HG03175 (cell line): ENCODE data around the gene UBE2E1.

Experiments
- ATAC-seq: cut with Tn5 transposase; IDR thresholded peaks from one replicate; pipeline ENCODE4 v1.9.1; 2021; ENCODE audit warnings: mild to moderate bottlenecking, moderate library complexity; ENCODE audit not compliant: unreplicated experiment

The UBE2E1 gene

DNA sequence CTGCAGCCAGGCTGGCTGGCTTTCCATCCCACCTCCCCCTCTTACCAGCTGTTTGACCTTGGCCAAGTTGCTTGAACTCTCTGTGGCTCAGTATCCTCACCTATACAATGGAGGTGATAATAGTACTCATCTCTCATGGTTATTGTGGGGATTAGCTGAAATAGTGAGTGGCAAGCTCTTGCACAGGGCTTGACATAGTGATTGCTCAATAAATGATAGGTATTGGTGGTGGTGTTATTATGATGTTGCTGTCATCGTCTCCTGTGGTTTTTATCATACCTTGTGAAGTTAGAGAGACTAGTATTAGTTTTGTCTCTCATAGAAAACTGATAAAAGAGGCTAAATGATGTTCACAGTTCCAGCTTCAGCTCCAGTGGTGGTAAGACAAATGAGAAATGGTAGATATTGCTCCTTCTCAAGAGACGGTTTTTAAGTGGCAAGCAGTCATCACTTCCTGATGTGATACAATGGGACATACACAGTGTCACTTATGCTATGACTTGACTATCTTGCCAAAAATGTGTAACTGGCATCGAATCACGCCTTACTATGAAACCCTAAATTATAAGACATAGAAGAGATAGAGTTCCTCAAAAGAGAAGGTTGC lies 12.1 kb upstream of the UBE2E1 start:
- no peak for ATAC-seq

GRCh38 chr3:23795096-23795495 lies 10.7 kb upstream of the UBE2E1 start:
- no peak for ATAC-seq

- no peak for ATAC-seq
These were observed 9.2 kb upstream of the UBE2E1 start for GRCh38 chr3:23796518-23796917.

DNA sequence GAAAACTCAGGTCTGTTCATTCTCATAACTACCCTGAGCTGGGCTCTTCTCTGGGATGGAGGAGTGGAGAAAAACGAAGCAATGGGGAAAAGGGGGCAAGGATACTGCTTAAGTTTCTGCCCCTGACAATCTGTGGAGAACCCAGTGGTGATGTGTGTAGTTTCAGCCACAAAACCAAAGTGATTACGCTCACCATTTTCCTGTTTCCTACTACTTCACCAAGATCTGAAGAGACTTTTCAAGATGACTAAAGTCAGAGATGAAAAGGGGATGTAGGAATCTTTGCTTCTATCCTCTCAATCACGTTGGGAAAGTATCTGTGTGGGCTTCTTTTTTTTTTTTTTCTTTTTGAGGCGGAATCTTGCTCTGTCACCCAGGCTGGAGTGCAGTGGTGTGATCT lies 8.3 kb upstream of the UBE2E1 start:
- peak; percentile 79 for ATAC-seq

- no peak for ATAC-seq
These were observed 7.3 kb upstream of the UBE2E1 start for GRCh38 chr3:23798456-23798855.

GRCh38 chr3:23798876-23799275 lies 6.9 kb upstream of the UBE2E1 start:
- no peak for ATAC-seq

DNA sequence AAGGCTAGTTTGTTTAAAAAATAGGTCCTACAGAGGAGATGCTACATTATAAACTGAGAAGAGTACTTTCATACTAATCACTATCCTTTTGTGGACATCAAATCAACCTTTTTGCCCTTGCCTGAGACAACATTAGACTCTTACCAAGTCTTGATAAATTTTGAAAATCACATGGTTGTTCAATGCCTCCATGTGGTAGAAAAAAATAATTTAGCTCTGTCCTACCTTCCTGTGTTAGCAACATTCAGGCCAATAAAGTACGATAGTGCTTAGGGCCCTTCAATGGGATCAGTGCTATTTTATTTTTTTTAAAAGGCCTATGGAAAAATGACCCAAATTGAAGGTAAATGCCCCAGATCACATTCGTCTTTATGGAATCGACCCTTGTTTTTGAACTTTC lies 5.0 kb upstream of the UBE2E1 start:
- no peak for ATAC-seq

GRCh38 chr3:23804441-23805209 lies 1.1 kb upstream of the UBE2E1 start:
- no peak for ATAC-seq

DNA sequence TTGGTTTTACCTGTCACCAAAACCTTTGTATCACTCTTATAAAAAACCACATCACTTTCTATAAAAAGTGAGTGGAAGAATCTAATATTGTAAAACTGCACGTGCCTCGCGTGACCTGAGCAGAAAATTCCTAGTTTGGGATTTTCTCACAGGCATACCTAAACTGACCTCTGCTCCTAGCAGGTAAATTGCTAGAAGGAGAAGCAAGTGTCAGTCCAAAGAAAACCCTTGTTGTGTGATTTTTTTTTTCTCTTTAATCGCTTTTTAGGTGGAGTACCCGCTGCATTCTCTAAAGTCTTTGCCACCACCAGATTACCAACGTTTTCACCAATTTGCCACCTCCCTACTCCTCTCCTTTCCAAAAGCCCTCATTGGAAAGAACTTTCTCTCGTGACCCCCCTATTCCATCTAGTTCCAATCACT lies 534 bp upstream of the UBE2E1 start:
- no peak for ATAC-seq

GRCh38 chr3:23806534-23807423 lies 1.0 kb downstream of the UBE2E1 start:
- no peak for ATAC-seq

DNA sequence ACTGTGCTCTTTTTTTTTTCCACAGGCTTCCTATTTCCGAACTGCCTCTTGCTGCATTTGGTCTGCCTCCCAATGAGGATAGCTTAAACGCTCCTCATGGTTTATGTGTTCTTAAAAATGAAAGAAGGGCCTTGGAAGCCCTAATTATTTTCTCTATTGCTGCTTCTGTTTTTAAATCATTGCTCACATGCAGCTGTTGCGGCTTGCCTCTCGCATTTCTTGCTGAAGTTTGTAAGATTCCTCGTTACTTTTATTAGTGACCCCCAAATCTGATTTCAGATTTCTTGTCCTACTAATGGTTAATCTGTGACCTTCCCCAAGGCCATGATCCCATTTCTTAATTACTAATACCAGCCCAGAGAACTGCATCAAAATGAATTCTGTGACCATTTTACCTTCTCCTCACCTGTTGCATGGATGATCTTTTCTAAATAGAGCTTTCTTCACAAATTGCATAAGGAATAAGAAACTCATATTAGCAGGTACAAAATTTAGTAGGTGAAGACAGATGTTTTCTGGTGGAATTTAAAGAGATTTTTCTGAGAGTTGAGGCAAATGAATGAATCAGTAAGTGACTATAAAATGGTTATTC lies 1.8 kb downstream of the UBE2E1 start:
- ATAC-seq: no peak

GRCh38 chr3:23808525-23808924 lies 2.8 kb downstream of the UBE2E1 start:
- ATAC-seq: no peak

DNA sequence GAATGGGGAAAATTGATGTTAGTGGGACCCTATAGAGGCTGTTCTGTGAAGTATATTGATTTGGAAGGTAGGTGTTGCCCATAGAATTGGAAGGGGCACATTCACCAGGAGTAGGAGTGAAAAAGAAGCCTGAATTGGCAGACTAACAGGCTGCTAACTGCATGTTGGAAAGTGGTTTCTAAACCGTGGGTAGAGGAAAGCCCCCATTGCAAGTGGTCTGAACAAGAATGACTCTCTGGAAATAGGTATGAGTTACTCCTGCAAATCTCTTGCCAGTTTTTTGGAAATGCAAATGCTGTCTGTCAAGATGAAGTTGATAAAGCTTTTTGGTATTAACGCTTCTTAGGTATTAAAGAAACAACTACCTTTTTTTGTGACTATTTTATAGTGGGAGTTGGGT lies 3.5 kb downstream of the UBE2E1 start:
- ATAC-seq: no peak

DNA sequence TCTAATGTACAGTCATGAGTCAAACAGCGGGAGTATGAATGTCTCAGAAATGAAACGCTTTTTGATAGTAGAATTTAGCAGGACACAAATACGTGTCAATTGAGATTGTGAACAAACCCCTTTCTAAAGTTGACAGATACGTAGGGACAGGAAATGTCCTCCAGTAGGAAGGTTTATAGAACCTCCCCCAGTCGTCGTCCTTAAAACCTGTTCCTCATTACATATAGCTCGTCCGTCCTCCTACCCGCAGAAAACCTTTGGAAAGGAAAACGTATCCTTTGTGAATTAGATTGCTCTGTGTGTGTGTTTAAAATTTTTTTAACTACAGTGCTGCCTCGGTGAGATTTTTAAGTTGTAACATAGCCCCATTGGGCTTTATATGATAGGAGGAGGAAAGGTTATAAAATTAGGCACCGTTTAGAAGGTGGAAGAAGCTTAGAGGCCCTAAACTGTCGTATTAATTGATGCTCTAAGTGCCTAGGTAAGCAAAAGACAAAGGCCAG lies 4.1 kb downstream of the UBE2E1 start:
- no peak for ATAC-seq

DNA sequence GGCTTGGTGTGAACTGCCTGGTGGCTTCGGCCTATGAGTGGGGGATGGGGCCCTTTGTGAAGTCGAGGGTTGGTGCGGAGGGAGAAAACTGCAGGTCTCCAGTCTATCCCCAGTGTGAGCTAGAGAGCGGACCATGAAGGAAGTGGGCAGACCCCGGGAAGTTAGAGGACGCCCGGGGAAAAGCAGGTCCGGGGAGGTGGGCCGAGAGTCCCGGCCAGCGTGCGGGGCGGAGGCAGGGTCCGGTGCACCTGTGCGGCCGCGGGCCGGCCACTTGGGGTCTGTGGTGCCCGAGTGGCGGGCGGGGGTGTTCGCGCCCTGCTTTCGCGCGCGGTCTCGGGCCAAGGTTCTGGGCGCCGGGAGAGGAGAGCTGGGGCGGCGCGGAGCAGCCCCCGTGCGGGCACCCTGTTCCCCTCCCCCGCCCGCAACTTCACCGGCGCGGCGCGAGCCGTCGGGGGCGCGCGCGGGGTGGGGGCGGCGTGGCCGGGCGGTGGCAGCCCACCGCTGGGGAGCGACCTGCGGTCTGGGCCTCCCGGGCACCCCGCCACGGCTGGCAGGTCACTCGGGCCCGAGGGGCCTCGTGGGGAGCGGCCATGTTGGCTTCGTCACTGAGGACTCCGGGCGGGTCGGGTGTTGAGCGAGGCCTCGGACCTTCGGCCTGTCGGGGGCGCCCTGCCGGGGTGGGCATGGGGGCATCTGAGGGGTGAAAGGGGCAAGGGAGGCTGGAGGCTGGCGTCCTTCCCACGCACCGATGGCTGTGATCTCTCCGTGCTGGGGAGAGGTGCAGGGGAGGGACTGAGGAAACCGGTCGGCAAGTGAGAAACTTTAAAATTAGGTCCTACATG lies 4.8 kb downstream of the UBE2E1 start:
- ATAC-seq: peak; percentile 33

- no peak for ATAC-seq
These were observed 5.4 kb downstream of the UBE2E1 start for GRCh38 chr3:23811185-23811527.

DNA sequence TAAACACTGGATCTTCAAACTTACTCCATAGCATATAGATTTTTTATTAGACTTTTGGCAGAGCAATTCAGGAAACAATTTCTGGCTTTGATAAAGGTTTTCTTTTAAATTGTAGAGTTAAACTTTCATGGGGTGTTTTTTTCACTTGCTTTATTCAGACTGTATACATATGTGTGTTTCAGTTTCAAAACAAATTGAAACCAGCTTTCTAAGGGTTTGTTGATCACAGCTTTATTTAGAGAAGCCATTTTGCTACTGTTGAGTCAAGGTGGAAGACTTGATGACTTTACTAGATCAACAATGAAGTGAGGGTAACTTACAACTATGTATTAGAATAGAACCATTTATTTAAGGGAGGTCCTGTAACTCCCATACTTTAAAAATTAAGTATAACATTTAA lies 6.2 kb downstream of the UBE2E1 start:
- peak; percentile 59 for ATAC-seq

DNA sequence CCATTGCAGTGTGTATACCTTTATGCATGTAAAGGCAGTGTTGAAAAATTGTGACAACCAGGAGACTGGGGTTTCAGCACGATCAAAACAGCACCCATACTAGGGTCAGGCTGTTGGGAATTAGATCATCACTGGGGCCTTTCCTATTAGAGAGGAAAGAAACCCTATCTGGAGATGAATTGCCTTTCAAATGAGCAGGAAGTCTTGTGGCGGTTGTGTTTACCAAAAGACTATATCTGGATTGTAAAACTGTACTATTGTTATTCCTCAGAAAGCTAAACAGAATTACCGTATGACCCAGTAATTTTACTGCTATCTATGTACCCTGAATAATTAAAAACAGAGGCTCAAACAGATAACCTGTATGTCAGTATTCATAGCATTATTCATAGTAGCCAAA lies 10.1 kb downstream of the UBE2E1 start:
- ATAC-seq: no peak

GRCh38 chr3:23816721-23817120 lies 11.0 kb downstream of the UBE2E1 start:
- ATAC-seq: no peak

- no peak for ATAC-seq
These were observed 11.9 kb downstream of the UBE2E1 start for GRCh38 chr3:23817508-23818223.
